OCI-LY7 (cell line): ENCODE measurements around the gene ANTKMT. TPM values are rescaled to one million over a fixed set of nuclear protein-coding genes. Genes with fewer than 3 reads are reported as not detected.

ENCODE experiments used
- BruUV-seq: library from RNA; stranded (reverse); fragments of 400-500 nt; replicated peaks from 2 replicates; lab custom pipeline; 2021; lab: Mats Ljungman, UMichigan
- CTCF ChIA-PET: fragments of 300-600 bp; sonication (Branson Sonifier 250); formaldehyde crosslinking; loops from one replicate; lab custom pipeline; 2022; ENCODE audit warnings: antibody characterized with exemption; ENCODE audit not compliant: unreplicated experiment; lab: Charles Lee
- POLR2A ChIA-PET: fragments of 300-600 bp; sonication (Branson Sonifier 250); formaldehyde crosslinking; loops from one replicate; lab custom pipeline; 2022; ENCODE audit warnings: antibody characterized with exemption; lab: Charles Lee
- DNase-seq: peaks from one replicate; pipeline ENCODE4 v3.0.0-alpha.2; 2015; ENCODE audit warnings: low spot score
- H2AFZ ChIP-seq: fragments of 200-600 bp; sonication (generic), shearing (Covaris generic); 2 replicates; pipeline ENCODE4 v1.6.1; 2014; ENCODE audit warnings: mild to moderate bottlenecking, antibody characterized with exemption, low read length, moderate library complexity
- H3K27ac ChIP-seq: fragments of 200-600 bp; sonication (generic); 2 replicates; pipeline ENCODE4 v1.5.1; 2014; ENCODE audit warnings: mixed run types, low read depth, mild to moderate bottlenecking, moderate library complexity, low read length, inconsistent platforms; ENCODE audit not compliant: poor library complexity, severe bottlenecking
- H3K36me3 ChIP-seq: fragments of 200-600 bp; sonication (generic); 2 replicates; pipeline ENCODE4 v1.6.1; 2014; ENCODE audit warnings: mild to moderate bottlenecking, antibody characterized with exemption, low read length, moderate library complexity, mixed read lengths; ENCODE audit not compliant: insufficient read depth
- H3K4me1 ChIP-seq: fragments of 200-600 bp; sonication (generic); 2 replicates; pipeline ENCODE4 v1.5.1; 2014; ENCODE audit warnings: mild to moderate bottlenecking, low read length; ENCODE audit not compliant: insufficient read depth, poor library complexity, severe bottlenecking
- H3K4me2 ChIP-seq: fragments of 200-600 bp; sonication (generic); 2 replicates; pipeline ENCODE4 v1.6.1; 2014; ENCODE audit warnings: mild to moderate bottlenecking, low read length
- H3K4me3 ChIP-seq: fragments of 200-600 bp; sonication (generic); 2 replicates; pipeline ENCODE4 v1.5.1; 2014; ENCODE audit warnings: mild to moderate bottlenecking, low read depth, low read length; ENCODE audit not compliant: poor library complexity, severe bottlenecking
- H3K79me2 ChIP-seq: fragments of 200-600 bp; sonication (generic); 2 replicates; pipeline ENCODE4 v1.6.1; 2016; ENCODE audit warnings: low read depth, mild to moderate bottlenecking, low read length, moderate library complexity, mixed read lengths; ENCODE audit not compliant: insufficient read depth
- H3K9me2 ChIP-seq: fragments of 200-600 bp; sonication (generic); 2 replicates; pipeline ENCODE4 v1.6.1; 2016; ENCODE audit warnings: mild to moderate bottlenecking, low read length, mixed read lengths; ENCODE audit not compliant: insufficient read depth
- H3K9me3 ChIP-seq: fragments of 200-600 bp; sonication (generic); 2 replicates; pipeline ENCODE4 v1.6.1; 2014; ENCODE audit warnings: mild to moderate bottlenecking, mixed run types, low read length, mixed read lengths
- H4K20me1 ChIP-seq: fragments of 200-600 bp; sonication (generic); 2 replicates; pipeline ENCODE4 v1.6.1; 2014; ENCODE audit warnings: mild to moderate bottlenecking, antibody characterized with exemption, low read length, moderate library complexity, mixed read lengths; ENCODE audit not compliant: insufficient read depth
- EZH2phosphoT487 ChIP-seq: fragments of 200-600 bp; sonication (generic); IDR thresholded peaks from 2 replicates; pipeline ENCODE4 v1.6.1; 2018; ENCODE audit warnings: low read depth, borderline replicate concordance, mild to moderate bottlenecking, mixed run types, antibody characterized with exemption, low read length, moderate library complexity, mixed read lengths
- intact Hi-C: fragments of 100-400 bp; cut with micrococcal nuclease; formaldehyde crosslinking; loops from one replicate; pipeline ENCODE4 v1.10.0; 2022; ENCODE audit not compliant: unreplicated experiment
- total RNA-seq, 2 experiments: library from RNA; depleted of rRNA in 1 of 2; stranded (reverse); fragments of >200 nt in 1 of 2; shearing (Covaris generic) in 1 of 2; gene quantifications; 2 replicates each; pipeline ENCODE4 v1.2.3, GENCODE V29; 2014 to 2022
- TF ChIP-seq, protein P1 (sequence below): fragments of 200-600 bp; sonication (generic); conservative IDR thresholded peaks from 2 replicates; pipeline ENCODE4 v1.5.1; 2014; ENCODE audit warnings: mild to moderate bottlenecking, antibody characterized with exemption, low read length, moderate library complexity, mixed read lengths

The ANTKMT gene
- total RNA-seq, 2 experiments from 2014 or later = 46.5 to 51.3 TPM

DNA sequence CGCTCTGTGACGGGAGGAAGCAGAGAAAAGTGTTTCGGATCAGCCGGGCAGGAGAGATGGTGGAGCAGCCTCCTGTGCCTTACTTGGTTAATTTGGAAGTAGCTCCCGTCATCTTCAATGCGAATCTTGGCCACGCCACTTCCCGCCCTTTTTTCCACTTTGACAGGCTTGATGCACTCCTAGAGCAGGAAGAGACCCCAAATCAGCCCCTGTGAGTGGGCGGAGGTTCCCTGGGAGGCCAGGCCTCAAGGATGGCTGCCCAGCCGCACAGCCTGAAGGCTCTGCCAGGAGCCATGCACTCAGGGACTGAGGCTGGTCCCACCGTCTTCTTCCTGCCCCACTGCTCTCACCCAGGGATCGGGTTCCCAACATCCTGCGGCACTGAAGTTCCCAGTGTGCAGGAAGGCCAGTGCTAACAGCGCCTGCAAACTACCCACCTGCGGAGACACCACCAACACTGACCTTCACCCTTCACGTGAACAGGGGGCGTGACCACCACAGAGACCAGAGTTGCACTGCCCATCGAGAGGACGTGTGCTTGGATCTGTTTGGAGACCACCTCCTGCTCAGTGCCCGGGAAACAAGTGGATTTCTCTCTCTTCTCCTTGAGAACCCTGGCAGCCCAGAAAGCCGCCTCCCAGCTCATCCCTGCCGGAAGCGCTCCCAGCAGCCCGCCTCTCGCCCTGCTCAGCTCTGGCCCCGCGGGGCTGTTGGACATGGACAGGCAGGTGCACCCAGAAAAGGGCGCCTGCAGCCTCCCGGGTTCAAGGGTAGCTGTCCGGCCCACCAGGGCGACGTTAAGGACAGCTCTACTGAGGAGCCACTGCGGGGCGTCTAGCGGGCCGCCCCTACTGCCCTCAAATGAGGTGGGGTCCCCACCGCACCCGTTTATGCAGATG lies 18.9 kb downstream of the ANTKMT start:
- POLR2A ChIA-PET = interaction anchor here (0.8 to 5.2 kb wide), 2 partner anchors 19 to 27 kb away, joined by 3 to 26 read pairs; partner anchors contain the start of gene ANTKMT
- no peak for DNase-seq
- CTCF ChIA-PET = no interaction called here
- H2AFZ ChIP-seq = no peak overlapping the region
- H3K27ac ChIP-seq = peak overlapping the region; percentile 97
- no peaks in the 10 kb centered on the region for H4K20me1 ChIP-seq
- peaks cover 34% of the 10 kb centered on the region for H3K79me2 ChIP-seq
- no peaks in the 10 kb centered on the region for H3K9me2 ChIP-seq
- TF ChIP-seq EZH2phosphoT487 = no peak
- TF ChIP-seq, protein P1, sequence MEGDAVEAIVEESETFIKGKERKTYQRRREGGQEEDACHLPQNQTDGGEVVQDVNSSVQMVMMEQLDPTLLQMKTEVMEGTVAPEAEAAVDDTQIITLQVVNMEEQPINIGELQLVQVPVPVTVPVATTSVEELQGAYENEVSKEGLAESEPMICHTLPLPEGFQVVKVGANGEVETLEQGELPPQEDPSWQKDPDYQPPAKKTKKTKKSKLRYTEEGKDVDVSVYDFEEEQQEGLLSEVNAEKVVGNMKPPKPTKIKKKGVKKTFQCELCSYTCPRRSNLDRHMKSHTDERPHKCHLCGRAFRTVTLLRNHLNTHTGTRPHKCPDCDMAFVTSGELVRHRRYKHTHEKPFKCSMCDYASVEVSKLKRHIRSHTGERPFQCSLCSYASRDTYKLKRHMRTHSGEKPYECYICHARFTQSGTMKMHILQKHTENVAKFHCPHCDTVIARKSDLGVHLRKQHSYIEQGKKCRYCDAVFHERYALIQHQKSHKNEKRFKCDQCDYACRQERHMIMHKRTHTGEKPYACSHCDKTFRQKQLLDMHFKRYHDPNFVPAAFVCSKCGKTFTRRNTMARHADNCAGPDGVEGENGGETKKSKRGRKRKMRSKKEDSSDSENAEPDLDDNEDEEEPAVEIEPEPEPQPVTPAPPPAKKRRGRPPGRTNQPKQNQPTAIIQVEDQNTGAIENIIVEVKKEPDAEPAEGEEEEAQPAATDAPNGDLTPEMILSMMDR = no peak
- peaks cover 30% of the 10 kb centered on the region for H3K36me3 ChIP-seq
- peak overlapping the region; percentile 89 for H3K4me2 ChIP-seq
- BruUV-seq = TSS peak; percentile 56
- H3K9me3 ChIP-seq = no peaks in the 10 kb centered on the region
- intact Hi-C loops = loop anchor here (2.0 kb wide), 1 partner anchor 19 kb away; the partner anchor contains the start of gene ANTKMT
- peak overlapping the region; percentile 91 for H3K4me3 ChIP-seq
- peaks cover 51% of the 10 kb centered on the region for H3K4me1 ChIP-seq

DNA sequence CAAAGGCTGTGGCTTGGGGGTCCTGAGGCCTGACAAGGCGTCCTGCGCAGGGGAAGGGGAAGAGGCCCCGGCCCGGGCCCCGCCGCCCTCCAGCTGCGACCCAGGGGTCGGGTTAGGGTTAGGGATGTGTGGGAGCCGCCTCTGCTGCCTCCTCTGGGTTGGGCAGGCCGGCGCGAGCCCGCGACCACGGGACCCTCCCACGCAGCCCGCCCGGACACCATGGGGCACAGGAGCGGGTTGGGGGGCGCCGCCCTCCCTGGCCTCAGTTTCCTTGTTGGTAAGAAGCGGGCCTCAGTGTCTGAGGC lies 19.5 kb downstream of the ANTKMT start:
- peak overlapping the region; percentile 91 for H3K4me3 ChIP-seq

More for the DNA sequence above, 19.5 kb downstream of the ANTKMT start:
- intact Hi-C loops = no loop called here
- BruUV-seq = no TSS peak
- Histone ChIP-seq H3K4me1 (peaks cover 50% of the 10 kb centered on the region), H3K9me3 (no peaks in the 10 kb centered on the region), H2AFZ (no peak overlapping the region; the same call in 1 of the 2 replicates), H3K4me2 (peak overlapping the region; percentile 89), H3K27ac (peak overlapping the region; percentile 97), H3K9me2 (no peaks in the 10 kb centered on the region), H3K79me2 (peaks cover 34% of the 10 kb centered on the region), H4K20me1 (no peaks in the 10 kb centered on the region), H3K36me3 (peaks cover 24% of the 10 kb centered on the region)
- ChIA-PET POLR2A (interaction anchor here (0.8 to 5.2 kb wide), 2 partner anchors 20 to 28 kb away, joined by 3 to 26 read pairs; partner anchors contain the start of gene ANTKMT), CTCF (interaction anchor here (0.7 kb wide), 1 partner anchor 20 kb away, joined by 4 read pairs; no protein-coding TSS in a partner anchor)
- DNase-seq = no peak
- TF ChIP-seq EZH2phosphoT487 = no peak
- TF ChIP-seq, protein P1 = no peak
